NCI-H2171 (cell line): ENCODE measurements around the gene MYH7.

Experiments used
- DNase-seq: peaks from one replicate; lab custom pipeline; 2025; lab: John Stamatoyannopoulos, UW

The MYH7 gene

GRCh38 chr14:23366426-23366921 is 69.0 kb downstream of the MYH7 start:
- DNase-seq = peak; percentile 63

GRCh38 chr14:23365732-23366425 is 69.6 kb downstream of the MYH7 start:
- peak; percentile 66 for DNase-seq

GRCh38 chr14:23365036-23365731 is 70.3 kb downstream of the MYH7 start, which contains the start of gene EFS:
TSS of gene EFS (minus strand) at chr14:23365172. CDS start at chr14:23365025, 147 bp downstream.
- DNase-seq = no peak

- DNase-seq = no peak
Observed at GRCh38 chr14:23364164-23365035, 71.1 kb downstream of the MYH7 start.
